K562 (cell line): ENCODE results near the gene OR8S1. TPM values are rescaled to one million over a fixed set of nuclear protein-coding genes. Genes with fewer than 3 reads are reported as not detected.

Source experiments
- ATAC-seq: fragments of 200-7000 bp; cut with Tn5 transposase; 3 replicates; pipeline ENCODE4 v1.9.1; 2020; ENCODE audit warnings: moderate library complexity
- BruUV-seq: library from RNA; stranded (reverse); fragments of 400-500 nt; replicated peaks from 2 replicates; lab custom pipeline; 2021; lab: Mats Ljungman, UMichigan
- CTCF ChIA-PET: fragments of 300-600 bp; formaldehyde crosslinking; extraction: SDS; loops from one replicate; lab custom pipeline; 2021; ENCODE audit warnings: low intra/inter-chr PET ratio; lab: Yijun Ruan, JAX
- POLR2A ChIA-PET: fragments of 300-600, 350-650 bp; sonication (Branson Sonifier 250); formaldehyde crosslinking; extraction: SDS; loops from one replicate; lab custom pipeline; 2021; ENCODE audit warnings: antibody characterized with exemption, inconsistent platforms; lab: Yijun Ruan, JAX
- DNase-seq, 4 experiments: peaks; one replicate each; pipeline versions ENCODE4 v3.0.0 to v3.0.0-alpha.2; 2011 to 2018; ENCODE audit warnings: low spot score in 3 of 4, mixed read lengths in 3 of 4; ENCODE audit errors: extremely low read depth in 1 of 4
- FAIRE-seq: peaks from 2 replicates; lab custom pipeline; 2011; peaks lifted over from hg19 to GRCh38; lab: Jason Lieb, UNC
- H2AFZ ChIP-seq: 2 replicates; pipeline ENCODE4 v1.6.0; 2011; ENCODE audit warnings: low read depth, low read length, control low read depth, inconsistent platforms
- H3K27ac ChIP-seq: fragments of 200-600 bp; 3 replicates; pipeline ENCODE4 v1.8.0; 2011; ENCODE audit warnings: low read depth, mild to moderate bottlenecking, control low read depth, inconsistent platforms, low read length, moderate library complexity, mixed read lengths; ENCODE audit errors: extremely low read depth
- H3K27me3 ChIP-seq, 2 experiments: fragments of 300-600 bp in 1 of 2; 2 replicates in 1 of 2; 3 replicates in 1 of 2; pipeline versions ENCODE4 v1.6.0 to v1.8.0; 2011; ENCODE audit warnings: inconsistent platforms in 2 of 2, low read length in 2 of 2, mild to moderate bottlenecking in 1 of 2, mixed read lengths in 1 of 2, moderate library complexity in 1 of 2; ENCODE audit not compliant: control insufficient read depth in 2 of 2, insufficient read depth in 2 of 2
- H3K36me3 ChIP-seq: fragments of 300-600 bp; 3 replicates; pipeline ENCODE4 v1.8.0; 2011; ENCODE audit warnings: mild to moderate bottlenecking, low read length, inconsistent platforms; ENCODE audit not compliant: control insufficient read depth, insufficient read depth
- H3K4me1 ChIP-seq, 2 experiments: fragments of 200-600 bp in 1 of 2; replicated peaks in 1 of 2; 2 replicates in 1 of 2; 3 replicates in 1 of 2; pipeline versions ENCODE4 v1.5.1 to v1.8.0; 2011; ENCODE audit warnings: inconsistent platforms in 2 of 2, low read length in 2 of 2, mild to moderate bottlenecking in 1 of 2, mixed read lengths in 1 of 2, moderate library complexity in 1 of 2; ENCODE audit not compliant: control insufficient read depth in 2 of 2, insufficient read depth in 2 of 2
- H3K4me2 ChIP-seq: 2 replicates; pipeline ENCODE4 v1.6.1; 2011; ENCODE audit warnings: low read length, control low read depth, inconsistent platforms, mixed read lengths; ENCODE audit not compliant: insufficient read depth
- H3K4me3 ChIP-seq: fragments of 200-600 bp; sonication (generic), shearing (Covaris generic); 2 replicates; pipeline ENCODE4 v1.5.1; 2016; ENCODE audit warnings: control low read depth, inconsistent platforms
- H3K79me2 ChIP-seq: fragments of 200-600 bp; 3 replicates; pipeline ENCODE4 v1.8.0; 2011; ENCODE audit warnings: low read length, inconsistent platforms; ENCODE audit not compliant: control insufficient read depth, insufficient read depth
- H3K9ac ChIP-seq, 2 experiments: 2 replicates each; pipeline versions ENCODE4 v1.6.0 to v1.6.1; 2011; ENCODE audit warnings: low read depth in 2 of 2, low read length in 2 of 2, control low read depth in 1 of 2, inconsistent platforms in 1 of 2, mild to moderate bottlenecking in 1 of 2, mixed read lengths in 1 of 2; ENCODE audit not compliant: insufficient read depth in 1 of 2
- H3K9me1 ChIP-seq: one replicate; pipeline ENCODE4 v1.6.0; 2011; ENCODE audit warnings: inconsistent platforms, mild to moderate bottlenecking, low read length, moderate library complexity; ENCODE audit not compliant: control insufficient read depth, insufficient read depth
- H3K9me3 ChIP-seq: replicated peaks from 2 replicates; pipeline ENCODE4 v1.5.1; 2011; ENCODE audit warnings: low read depth, low read length, inconsistent platforms; ENCODE audit not compliant: control insufficient read depth, insufficient read depth
- H4K20me1 ChIP-seq: replicated peaks from 2 replicates; pipeline ENCODE4 v1.6.1; 2011; ENCODE audit warnings: low read length, inconsistent platforms, mixed read lengths; ENCODE audit not compliant: control insufficient read depth, insufficient read depth
- BRF2 ChIP-seq: IDR thresholded peaks from 3 replicates; pipeline ENCODE4 v1.6.1; 2011; ENCODE audit warnings: borderline replicate concordance, mild to moderate bottlenecking; ENCODE audit not compliant: insufficient read length, insufficient read depth
- CBX8 ChIP-seq: fragments of 200-600 bp; sonication (generic); IDR thresholded peaks from 2 replicates; pipeline ENCODE4 v1.6.1; 2012; ENCODE audit warnings: borderline replicate concordance, mixed run types, low read depth, mild to moderate bottlenecking, moderate library complexity, mixed read lengths, low read length, control low read depth, inconsistent platforms; ENCODE audit not compliant: poor library complexity, severe bottlenecking; ENCODE audit errors: extremely low read depth
- EWSR1 ChIP-seq: fragments of 450-650 bp; IDR thresholded peaks from 2 replicates; pipeline ENCODE4 v1.6.1; 2018; ENCODE audit warnings: borderline replicate concordance, mild to moderate bottlenecking, low read depth, moderate library complexity; ENCODE audit not compliant: partially characterized antibody
- MTF1 ChIP-seq: fragments of 250-450 bp; sonication (Bioruptor Pico); IDR thresholded peaks from 2 replicates; pipeline ENCODE4 v1.9.0; 2021; ENCODE audit warnings: moderate library complexity, mild to moderate bottlenecking, inconsistent platforms, borderline replicate concordance
- PHB2 ChIP-seq: fragments of 450-650 bp; IDR thresholded peaks from 2 replicates; pipeline ENCODE4 v1.6.1; 2017; ENCODE audit warnings: low read depth
- SFPQ ChIP-seq: fragments of 200-400 bp; formaldehyde crosslinking; IDR thresholded peaks from 2 replicates; pipeline ENCODE4 v1.6.1; 2017; ENCODE audit warnings: mild to moderate bottlenecking, low read depth, low read length, moderate library complexity
- TAF7 ChIP-seq: fragments of 450-650 bp; IDR thresholded peaks from 2 replicates; pipeline ENCODE4 v1.6.1; 2016; ENCODE audit warnings: missing genetic modification characterization, missing compliant biosample characterization
- TEAD4 ChIP-seq, 2 experiments: sonication (generic) in 1 of 2; formaldehyde crosslinking in 1 of 2; IDR thresholded peaks; 2 replicates each; pipeline versions ENCODE4 v1.6.1 to v1.8.0; 2012 to 2022; ENCODE audit warnings: borderline replicate concordance in 1 of 2, inconsistent platforms in 1 of 2, low read length in 1 of 2, mild to moderate bottlenecking in 1 of 2, missing genetic modification reagents in 1 of 2
- ZFP1 ChIP-seq: fragments of 450-650 bp; formaldehyde crosslinking; IDR thresholded peaks from 2 replicates; pipeline ENCODE4 v1.4.0; 2020; ENCODE audit warnings: mild to moderate bottlenecking, mixed read lengths
- ZNF140 ChIP-seq: fragments of 250-450 bp; sonication (Bioruptor Pico); IDR thresholded peaks from 2 replicates; pipeline ENCODE4 v1.8.0; 2021; ENCODE audit warnings: moderate library complexity, mild to moderate bottlenecking, inconsistent platforms
- ZNF77 ChIP-seq: fragments of 250-450 bp; sonication (Bioruptor Pico); IDR thresholded peaks from 2 replicates; pipeline ENCODE4 v1.5.0; 2020
- WGBS: fragments of 100-300 bp; shearing (Covaris generic); methylation state at CpG from one replicate; pipeline ENCODE4 v1.1.6; 2016; ENCODE audit warnings: low coverage, mixed read lengths; ENCODE audit not compliant: insufficient coverage; ENCODE audit errors: missing lambda C conversion rate; 5-methylcytosine and 5-hydroxymethylcytosine counted together
- in situ Hi-C: fragments of 300-500 bp; cut with MboI; formaldehyde crosslinking; loops from 4 replicates; pipeline ENCODE4 v1.15.0; 2018; ENCODE audit warnings: inconsistent platforms, mixed read lengths
- intact Hi-C: fragments of 100-400 bp; cut with micrococcal nuclease; formaldehyde crosslinking; loops from 2 replicates; pipeline ENCODE4 v1.14.2; 2022
- polyA plus RNA-seq, 8 experiments: library from polyadenylated mRNA; depleted of rRNA in 4 of 8; stranded (reverse) in 5 of 8; unstranded in 3 of 8; fragments of >200 nt; fragmentation: Nextera tagmentation in 2 of 8; fragmentation: Illumina TruSeq in 1 of 8; extraction: Ambion mirVana in 2 of 8; extraction: Trizol in 1 of 8; gene quantifications; 2 replicates each; pipeline versions ENCODE4 v1.2.1 to v1.2.3, GENCODE V29; 2011 to 2014; ENCODE audit warnings: inconsistent platforms in 1 of 8, missing spikeins in 1 of 8
- total RNA-seq, 7 experiments: library from RNA; depleted of rRNA in 6 of 7; stranded (reverse); fragments of >200 nt in 6 of 7; fragmentation: Illumina TruSeq in 2 of 7; extraction: Trizol in 2 of 7; gene quantifications; 2 replicates each; pipeline versions ENCODE4 v1.2.1 to v1.2.3, GENCODE V29; 2011 to 2021; ENCODE audit warnings: low replicate concordance in 1 of 7
- TF ChIP-seq, protein P1 (sequence below): fragments of 450-650 bp; IDR thresholded peaks from 2 replicates; pipeline ENCODE4 v1.6.1; 2016

The OR8S1 gene
- total and polyA plus RNA-seq, 9 of the 15 experiments (the other 6 are each of a cell fraction or from before 2014, with no cell fraction given): not detected

DNA sequence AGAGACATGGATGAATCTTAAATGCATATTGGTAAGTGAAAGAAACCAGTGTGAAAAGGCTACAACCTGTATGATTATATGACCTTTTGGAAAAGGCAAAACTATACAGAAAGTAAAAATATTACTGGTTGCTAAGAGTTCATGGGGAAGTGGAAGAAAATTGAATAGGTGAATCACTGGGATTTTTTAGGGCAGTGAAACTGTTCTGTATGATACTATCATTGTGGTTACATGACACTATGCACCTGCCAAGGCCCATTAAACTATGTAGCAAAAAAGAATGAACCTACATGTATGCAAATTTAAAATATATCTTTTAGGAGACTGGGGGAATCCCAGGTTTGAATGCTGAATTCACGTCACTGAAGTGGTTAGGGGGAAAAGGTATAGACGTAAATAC, 12.6 kb upstream of the OR8S1 start:
- Histone ChIP-seq H4K20me1 (no peaks in the 10 kb centered on the region), H3K79me2 (no peaks in the 10 kb centered on the region), H3K36me3 (no peaks in the 10 kb centered on the region), H3K9ac (no peak overlapping the region), H3K4me2 (no peak overlapping the region), H3K4me1 (no peaks in the 10 kb centered on the region), H3K9me1 (no peaks in the 10 kb centered on the region), H3K4me3 (no peak overlapping the region), H2AFZ (no peak overlapping the region), H3K27ac (no peak overlapping the region), H3K27me3 (peaks cover 0 to 2% of the 10 kb centered on the region in 2 experiments; a peak in 1 of 5 replicates), H3K9me3 (no peaks in the 10 kb centered on the region)
- ChIA-PET POLR2A (no interaction called here), CTCF (interaction anchor here (0.5 kb wide), 1 partner anchor 499 kb away, joined by 3 read pairs; no protein-coding TSS in a partner anchor)
- no peak for DNase-seq
- WGBS: 0% methylated on average over 2 of the region's 2 CpGs
- no peak for FAIRE-seq
- in situ Hi-C loops: no loop called here
- no peak for TF ChIP-seq CBX8
- TF ChIP-seq MTF1 (CRISPR knock-in tag): no peak
- no peak for TF ChIP-seq BRF2
- no peak for TF ChIP-seq ZFP1
- TF ChIP-seq SFPQ: no peak
- TF ChIP-seq, protein P1, sequence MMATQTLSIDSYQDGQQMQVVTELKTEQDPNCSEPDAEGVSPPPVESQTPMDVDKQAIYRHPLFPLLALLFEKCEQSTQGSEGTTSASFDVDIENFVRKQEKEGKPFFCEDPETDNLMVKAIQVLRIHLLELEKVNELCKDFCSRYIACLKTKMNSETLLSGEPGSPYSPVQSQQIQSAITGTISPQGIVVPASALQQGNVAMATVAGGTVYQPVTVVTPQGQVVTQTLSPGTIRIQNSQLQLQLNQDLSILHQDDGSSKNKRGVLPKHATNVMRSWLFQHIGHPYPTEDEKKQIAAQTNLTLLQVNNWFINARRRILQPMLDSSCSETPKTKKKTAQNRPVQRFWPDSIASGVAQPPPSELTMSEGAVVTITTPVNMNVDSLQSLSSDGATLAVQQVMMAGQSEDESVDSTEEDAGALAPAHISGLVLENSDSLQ: no peak
- no peak for TF ChIP-seq TAF7
- TF ChIP-seq ZNF140 (CRISPR knock-in tag): no peak
- TF ChIP-seq PHB2: no peak
- TF ChIP-seq ZNF77 (CRISPR knock-in tag): no peak
- no peak for TF ChIP-seq EWSR1
- TF ChIP-seq TEAD4 (IDR thresholded peaks at IDR 0.05; ENCODE audit: low read length): no peak
- TF ChIP-seq TEAD4 (CRISPR knock-in tag; IDR thresholded peaks at IDR 0.05; ENCODE audit: borderline replicate concordance): no peak
- no peak for ATAC-seq
- intact Hi-C loops: no loop called here
- BruUV-seq: no TSS peak
